Small intestine (tissue), 7 donors: ENCODE measurements around the gene ACVR1. TPM values are rescaled to one million over a fixed set of nuclear protein-coding genes. Genes with fewer than 3 reads are reported as not detected.
"Not testable (repeated sequence)": the region's sequence is repeated elsewhere in the genome, so short reads cannot be mapped to it uniquely, and the experiment has no call there.

Source experiments
- DNase-seq, 2 donors: peaks; one replicate each; pipeline versions ENCODE4 v3.0.0 to v3.0.0-alpha.2; 2013
- FAIRE-seq: peaks from 2 replicates; lab custom pipeline; 2012; peaks lifted over from hg19 to GRCh38; lab: Jason Lieb, UNC
- H3K27ac ChIP-seq, 3 donors: one replicate each; pipeline ENCODE4 v1.5.1; 2013; ENCODE audit warnings: low read length in 2 of 3, mild to moderate bottlenecking in 2 of 3, control low read depth in 1 of 3, inconsistent platforms in 1 of 3, low read depth in 1 of 3, moderate library complexity in 1 of 3
- H3K27me3 ChIP-seq, 3 donors: one replicate each; pipeline ENCODE4 v1.6.1; 2013; ENCODE audit warnings: low read length in 3 of 3, inconsistent platforms in 1 of 3; ENCODE audit not compliant: control insufficient read depth in 3 of 3, insufficient read depth in 3 of 3
- H3K36me3 ChIP-seq, 3 donors: one replicate each; pipeline ENCODE4 v1.6.1; 2013; ENCODE audit warnings: low read length in 3 of 3, inconsistent platforms in 1 of 3, low read depth in 1 of 3, mild to moderate bottlenecking in 1 of 3, moderate library complexity in 1 of 3; ENCODE audit not compliant: control insufficient read depth in 3 of 3, insufficient read depth in 2 of 3
- H3K4me1 ChIP-seq, 3 donors: one replicate each; pipeline ENCODE4 v1.6.1; 2013; ENCODE audit warnings: low read length in 2 of 3, inconsistent platforms in 1 of 3, low read depth in 1 of 3, mild to moderate bottlenecking in 1 of 3, moderate library complexity in 1 of 3; ENCODE audit not compliant: control insufficient read depth in 3 of 3, insufficient read depth in 2 of 3
- H3K4me3 ChIP-seq, 3 donors: one replicate each; pipeline ENCODE4 v1.5.1; 2013; ENCODE audit warnings: low read length in 3 of 3, control low read depth in 1 of 3, inconsistent platforms in 1 of 3, low read depth in 1 of 3, mild to moderate bottlenecking in 1 of 3, moderate library complexity in 1 of 3
- H3K9me3 ChIP-seq, 2 donors: one replicate each; pipeline ENCODE4 v1.6.1; 2013; ENCODE audit warnings: low read depth in 1 of 2, low read length in 1 of 2; ENCODE audit not compliant: control insufficient read depth in 2 of 2, insufficient read depth in 1 of 2
- WGBS, 3 donors: extraction: QIAGEN DNeasy Blood & Tissue Kit; methylation state at CpG; one replicate each; pipeline ENCODE4 v1.1.7; 2013; 5-methylcytosine and 5-hydroxymethylcytosine counted together
- polyA plus RNA-seq, 4 donors: library from polyadenylated mRNA; stranded (reverse) in 3 of 4; unstranded in 1 of 4; fragments of 200-250 nt in 3 of 4; fragments of 120-200 nt in 1 of 4; gene quantifications; one replicate each; pipeline versions ENCODE4 v1.2.1 to v1.2.3, GENCODE V29; 2013
- donor health status: healthy with polysubstance abuse.
- donor health status: control.
- donor health status: control.
- donor health status: Bipolar disorder and iron deficiency.
- donor health status: healthy.

ACVR1 gene
- polyA plus RNA-seq, 4 donors = 2.2 to 19.6 (median 8.4) TPM

DNA sequence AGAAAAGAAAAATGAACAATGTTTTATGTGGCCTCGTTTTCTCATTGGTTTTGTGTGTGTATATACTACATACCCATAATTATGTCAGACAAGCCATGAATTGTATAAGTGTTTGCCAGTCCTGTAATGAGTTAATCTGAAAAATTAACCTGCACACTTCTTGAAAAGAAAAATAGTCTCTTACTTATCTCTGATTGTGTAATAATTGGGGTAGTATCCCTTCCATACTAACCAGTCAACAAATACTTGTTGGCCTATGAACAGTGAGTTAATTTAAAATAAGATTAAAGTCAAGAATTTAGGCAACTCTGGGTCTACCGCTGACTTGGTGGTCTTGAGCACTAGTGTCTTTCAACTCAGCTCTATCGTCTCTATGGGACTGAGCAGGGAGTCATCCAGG, 48.8 kb downstream of the ACVR1 start:
- Histone ChIP-seq H3K9me3 (no peaks in the 10 kb centered on the region), H3K27ac (no peak overlapping the region), H3K36me3 (peaks cover 0 to 8% (median 0%) of the 10 kb centered on the region in 3 donors), H3K4me1 (peaks cover 0 to 10% (median 2%) of the 10 kb centered on the region in 3 donors), H3K27me3 (no peaks in the 10 kb centered on the region), H3K4me3 (no peak overlapping the region)
- WGBS, 3 donors = 94 to 99% (median 96%) methylated on average over 3 of the region's 3 CpGs
- no peak for FAIRE-seq
- DNase-seq = no peak

DNA sequence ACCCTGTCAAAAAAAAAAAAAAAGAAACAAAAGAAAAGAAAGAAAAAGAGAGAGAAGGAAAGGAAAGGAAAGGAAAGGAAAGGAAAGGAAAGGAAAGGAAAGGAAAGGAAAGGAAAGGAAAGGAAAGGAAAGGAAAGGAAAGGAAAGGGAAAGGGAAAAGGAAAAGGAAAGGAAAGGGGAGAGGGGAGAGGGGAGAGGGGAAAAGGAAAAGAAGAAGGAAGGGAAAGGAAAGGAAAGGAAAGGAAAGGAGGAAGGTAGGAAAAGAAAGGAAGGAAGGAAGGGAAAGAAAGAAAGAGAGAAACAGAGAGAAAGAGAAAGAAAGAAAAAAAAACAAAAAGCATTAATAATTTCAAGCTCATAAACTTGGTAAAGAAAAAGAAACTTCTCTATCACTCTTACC, 49.5 kb downstream of the ACVR1 start:
- not testable (repeated sequence) for H3K4me1 ChIP-seq, H3K36me3 ChIP-seq, H3K4me3 ChIP-seq, H3K27ac ChIP-seq, H3K27me3 ChIP-seq, DNase-seq, FAIRE-seq, H3K9me3 ChIP-seq

DNA sequence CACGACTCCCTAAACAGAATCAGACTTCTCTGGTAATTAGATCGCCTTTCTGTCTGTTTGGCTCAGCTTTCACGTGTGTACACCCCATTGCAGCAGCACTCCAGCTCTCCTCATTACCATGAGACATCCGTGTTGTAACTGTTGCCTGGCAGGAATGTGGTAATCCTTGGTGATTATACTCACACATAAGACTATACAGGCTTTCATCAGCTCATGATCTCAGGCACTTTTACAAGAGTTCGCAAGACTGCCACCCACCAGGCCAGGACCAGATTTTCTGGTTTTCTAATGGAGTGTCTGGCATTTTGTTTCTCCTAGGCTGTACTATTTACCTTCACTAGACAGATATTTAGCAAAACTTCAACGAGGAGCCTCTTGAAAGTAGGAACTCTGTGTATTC, 50.2 kb downstream of the ACVR1 start:
- FAIRE-seq = no peak
- 81 to 89% (median 86%) methylated on average over 6 of the region's 6 CpGs for WGBS, 3 donors
- no peak for DNase-seq
- Histone ChIP-seq H3K4me1 (peaks cover 0 to 4% (median 2%) of the 10 kb centered on the region in 3 donors), H3K4me3 (no peak overlapping the region), H3K36me3 (peaks cover 0 to 8% (median 0%) of the 10 kb centered on the region in 3 donors), H3K27ac (no peak overlapping the region), H3K9me3 (no peaks in the 10 kb centered on the region), H3K27me3 (no peaks in the 10 kb centered on the region)

DNA sequence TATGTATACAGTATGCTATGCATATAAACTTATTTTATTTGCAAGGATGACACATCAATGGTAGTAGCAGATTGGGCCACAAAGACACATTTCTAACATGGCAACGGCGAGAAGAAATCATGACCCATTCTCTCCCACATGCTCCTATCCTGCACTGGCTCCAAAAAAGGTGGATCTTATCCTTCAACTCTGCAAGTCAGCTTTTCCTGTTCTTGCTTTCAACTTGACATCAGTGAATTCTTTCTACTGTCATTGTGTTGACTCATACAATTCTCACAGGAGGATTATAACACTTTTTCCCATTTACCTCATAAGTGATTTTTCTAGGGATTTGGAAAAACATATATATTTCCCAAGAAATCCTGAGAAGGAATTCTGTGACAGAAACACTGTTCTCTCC, 53.1 kb downstream of the ACVR1 start:
- no peak overlapping the region for H3K4me3 ChIP-seq
- no peak overlapping the region for H3K27ac ChIP-seq
- H3K4me1 ChIP-seq = peaks cover 0 to 2% (median 0%) of the 10 kb centered on the region in 3 donors
- H3K27me3 ChIP-seq = no peaks in the 10 kb centered on the region
- DNase-seq (no peak), FAIRE-seq (no peak)
- WGBS, 3 donors = 90 to 99% (median 94%) methylated on average over 2 of the region's 2 CpGs
- H3K9me3 ChIP-seq = no peaks in the 10 kb centered on the region
- peaks cover 0 to 17% (median 0%) of the 10 kb centered on the region in 3 donors for H3K36me3 ChIP-seq

DNA sequence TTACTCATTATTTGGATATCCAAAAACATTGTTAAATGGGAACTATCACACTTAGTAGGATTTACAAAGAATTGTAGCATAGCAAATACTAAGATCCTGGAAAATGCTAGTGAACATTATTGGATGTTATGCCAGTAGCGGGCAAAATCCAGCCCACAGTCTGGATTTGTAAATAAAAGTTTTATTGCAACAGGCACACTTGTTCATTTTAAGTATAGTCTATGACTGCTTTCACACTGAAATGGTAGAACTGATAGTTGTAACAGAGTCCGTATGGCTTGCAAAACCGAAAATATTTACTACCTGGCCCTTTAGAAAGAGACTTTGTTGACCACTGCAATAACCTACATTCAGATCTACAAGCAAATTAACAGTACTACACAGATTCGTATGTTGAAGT, 53.6 kb downstream of the ACVR1 start:
- FAIRE-seq = no peak
- no peaks in the 10 kb centered on the region for H3K9me3 ChIP-seq
- H3K4me1 ChIP-seq = peaks cover 0 to 2% (median 0%) of the 10 kb centered on the region in 3 donors
- H3K27me3 ChIP-seq = no peaks in the 10 kb centered on the region
- no peak overlapping the region for H3K4me3 ChIP-seq
- H3K36me3 ChIP-seq = peaks cover 0 to 17% (median 0%) of the 10 kb centered on the region in 3 donors
- DNase-seq = no peak
- no peak overlapping the region for H3K27ac ChIP-seq
- 89 to 91% (median 91%) methylated on average over 4 of the region's 4 CpGs for WGBS, 3 donors

DNA sequence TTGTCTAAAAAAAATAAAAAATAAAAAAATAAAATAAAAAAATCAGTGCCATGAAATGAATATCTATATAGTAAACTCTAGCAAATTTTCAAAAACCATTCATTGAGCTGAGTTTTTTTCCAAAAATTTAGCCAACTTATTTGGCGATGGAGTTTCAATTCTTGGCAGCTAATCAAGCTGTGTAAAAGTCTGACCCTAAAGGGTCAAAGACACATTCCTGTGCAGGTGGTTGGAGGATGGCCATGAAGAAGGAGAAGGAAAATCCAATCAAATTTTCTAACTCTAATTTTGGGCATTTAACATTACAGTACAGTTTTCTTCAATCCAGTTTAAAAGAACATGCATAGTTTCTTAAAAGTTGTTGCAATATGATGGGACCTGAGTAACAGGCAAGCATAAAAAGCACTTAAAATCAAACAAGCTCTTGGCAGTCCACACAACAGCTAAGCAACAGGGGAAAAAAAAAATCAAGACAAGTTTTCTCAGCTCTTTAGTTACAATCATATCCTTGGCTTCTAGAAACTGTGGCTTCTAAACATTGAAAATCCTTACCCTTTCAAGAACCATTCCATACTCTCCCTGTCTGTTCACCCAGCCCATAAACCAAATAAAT, 54.5 kb downstream of the ACVR1 start:
- 75 to 81% (median 76%) methylated on average over 1 of the region's 1 CpG for WGBS, 3 donors
- FAIRE-seq (no peak), DNase-seq (no peak)
- Histone ChIP-seq H3K4me1 (peaks cover 0 to 2% (median 0%) of the 10 kb centered on the region in 3 donors), H3K9me3 (no peaks in the 10 kb centered on the region), H3K4me3 (no peak overlapping the region), H3K27ac (no peak overlapping the region), H3K36me3 (peaks cover 0 to 22% (median 5%) of the 10 kb centered on the region in 3 donors), H3K27me3 (no peaks in the 10 kb centered on the region)

DNA sequence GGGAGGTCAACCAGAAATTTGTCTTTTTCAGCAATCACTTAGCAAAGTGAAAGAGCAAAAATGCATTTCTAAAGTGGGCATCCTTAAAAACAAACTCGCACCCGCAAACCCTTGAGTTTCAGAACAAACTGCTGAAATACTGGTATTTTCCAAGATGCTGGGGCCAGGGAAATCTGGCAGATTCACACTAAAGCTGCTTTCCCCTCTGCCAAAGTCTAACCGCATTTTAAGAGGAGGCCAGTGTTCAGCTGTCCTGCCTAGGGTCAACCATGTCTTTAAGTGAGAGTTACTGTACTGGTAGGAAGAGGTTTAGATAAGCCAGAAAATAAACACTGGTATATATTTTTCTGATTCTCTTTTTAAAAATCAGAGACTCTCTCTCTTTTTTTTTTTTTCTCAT, 55.9 kb downstream of the ACVR1 start:
- Histone ChIP-seq H3K4me3 (no peak overlapping the region), H3K27me3 (no peaks in the 10 kb centered on the region), H3K9me3 (no peaks in the 10 kb centered on the region), H3K4me1 (peaks cover 0 to 2% (median 0%) of the 10 kb centered on the region in 3 donors), H3K36me3 (peaks cover 0 to 22% (median 5%) of the 10 kb centered on the region in 3 donors), H3K27ac (no peak overlapping the region)
- 83 to 97% (median 94%) methylated on average over 3 of the region's 3 CpGs for WGBS, 3 donors
- DNase-seq (no peak), FAIRE-seq (no peak)

DNA sequence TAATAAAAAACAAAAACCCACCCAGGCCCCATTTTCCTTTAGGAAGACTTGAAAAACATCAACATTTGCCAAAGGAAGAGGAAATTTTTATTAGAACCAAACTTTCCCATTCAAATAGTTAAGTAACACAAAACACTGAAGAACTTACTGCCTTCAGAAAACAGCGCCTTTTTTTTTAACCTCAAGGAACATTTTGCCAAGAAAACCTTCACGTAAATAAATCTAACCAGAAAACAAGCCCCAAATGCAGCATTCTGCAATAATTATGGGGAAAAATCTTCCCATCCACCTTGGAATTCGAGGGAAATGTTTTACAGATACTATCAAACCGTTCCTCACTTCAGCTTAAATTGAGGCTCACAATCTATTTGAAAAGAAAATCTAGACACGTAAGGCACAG, 56.4 kb downstream of the ACVR1 start:
- peaks cover 0 to 22% (median 5%) of the 10 kb centered on the region in 3 donors for H3K36me3 ChIP-seq
- no peaks in the 10 kb centered on the region for H3K9me3 ChIP-seq
- H3K27me3 ChIP-seq = no peaks in the 10 kb centered on the region
- H3K27ac ChIP-seq = no peak overlapping the region
- no peak overlapping the region for H3K4me3 ChIP-seq
- H3K4me1 ChIP-seq = peaks cover 0 to 2% (median 0%) of the 10 kb centered on the region in 3 donors
- 81 to 94% (median 92%) methylated on average over 5 of the region's 5 CpGs for WGBS, 3 donors
- no peak for FAIRE-seq
- DNase-seq = no peak

DNA sequence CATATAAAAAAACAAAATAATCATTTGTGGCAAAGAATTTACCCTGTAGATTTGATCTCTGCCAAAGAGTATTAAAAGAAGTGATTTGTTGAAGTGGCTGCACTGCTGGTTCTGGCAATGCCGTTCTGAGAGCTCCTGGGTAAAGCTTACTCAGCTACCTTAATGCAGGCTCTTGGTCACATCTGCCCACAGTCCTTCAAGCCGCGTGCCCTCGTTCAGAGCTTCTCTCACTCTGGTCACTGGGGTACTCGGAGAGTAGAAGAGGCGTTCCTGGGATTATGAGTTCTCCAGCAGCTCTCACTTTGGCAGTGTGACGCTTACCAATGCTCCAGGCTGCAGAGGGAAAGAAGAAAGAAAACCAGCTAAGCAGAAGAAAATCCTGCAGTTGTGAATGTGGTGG, 57.9 kb downstream of the ACVR1 start:
- 97 to 99% (median 97%) methylated on average over 7 of the region's 7 CpGs for WGBS, 3 donors
- no peaks in the 10 kb centered on the region for H3K9me3 ChIP-seq
- FAIRE-seq = no peak
- no peak for DNase-seq
- no peak overlapping the region for H3K4me3 ChIP-seq
- H3K27ac ChIP-seq = no peak overlapping the region
- no peaks in the 10 kb centered on the region for H3K27me3 ChIP-seq
- peaks cover 0 to 2% (median 0%) of the 10 kb centered on the region in 3 donors for H3K4me1 ChIP-seq
- H3K36me3 ChIP-seq = peaks cover 0 to 23% (median 5%) of the 10 kb centered on the region in 3 donors
